ENCODE data around the gene GP1BA.

- TF ChIP-seq FOXK2 (IDR thresholded peaks at IDR 0.05): no peak
- no peak for TF ChIP-seq FOXM1 (IDR thresholded peaks at IDR 0.05; ENCODE audit: borderline replicate concordance)
- no peak for TF ChIP-seq FOXA1 (IDR thresholded peaks at IDR 0.05)
- no peak for TF ChIP-seq NFRKB (IDR thresholded peaks at IDR 0.05)
- no peak for TF ChIP-seq SP1 (IDR thresholded peaks at IDR 0.05)
- TF ChIP-seq PKNOX1 (IDR thresholded peaks at IDR 0.05): no peak
- TF ChIP-seq L3MBTL2 (conservative IDR thresholded peaks at IDR 0.05): no peak
Observed at GRCh38 chr17:4950075-4950745, 18.1 kb downstream of the GP1BA start.
